Neural progenitor cell (in vitro differentiated cells): ENCODE results near the gene ATP8B4. TPM values are rescaled to one million over a fixed set of nuclear protein-coding genes. Genes with fewer than 3 reads are reported as not detected.

Experiments used
- DNase-seq: peaks from one replicate; pipeline ENCODE4 v3.0.0-alpha.2; 2016; ENCODE audit warnings: low spot score
- H2AFZ ChIP-seq: fragments of 200-600 bp; sonication (generic); replicated peaks from 2 replicates; pipeline ENCODE4 v1.6.1; 2016; ENCODE audit warnings: antibody characterized with exemption
- H3F3A ChIP-seq: fragments of 200-600 bp; sonication (generic); 2 replicates; pipeline ENCODE4 v1.6.1; 2016; ENCODE audit warnings: antibody characterized with exemption, low read depth
- H3K27ac ChIP-seq: fragments of 200-600 bp; sonication (generic); 2 replicates; pipeline ENCODE4 v1.5.1; 2016; ENCODE audit warnings: mild to moderate bottlenecking
- H3K27me3 ChIP-seq: fragments of 200-600 bp; sonication (generic); 2 replicates; pipeline ENCODE4 v1.6.1; 2016; ENCODE audit warnings: mild to moderate bottlenecking, moderate library complexity
- H3K36me3 ChIP-seq: fragments of 200-600 bp; sonication (generic); 2 replicates; pipeline ENCODE4 v1.5.1; 2016
- H3K4me1 ChIP-seq: fragments of 200-600 bp; sonication (generic); 2 replicates; pipeline ENCODE4 v1.6.1; 2016; ENCODE audit warnings: mixed run types
- H3K4me2 ChIP-seq: fragments of 200-600 bp; sonication (generic); 2 replicates; pipeline ENCODE4 v1.6.1; 2016
- H3K4me3 ChIP-seq: fragments of 200-600 bp; sonication (generic); 2 replicates; pipeline ENCODE4 v1.5.1; 2016
- H3K79me2 ChIP-seq: fragments of 200-600 bp; sonication (generic); 2 replicates; pipeline ENCODE4 v1.6.1; 2016; ENCODE audit warnings: low read depth
- H3K9ac ChIP-seq: fragments of 200-600 bp; sonication (generic); 2 replicates; pipeline ENCODE4 v1.6.1; 2016
- H3K9me3 ChIP-seq: fragments of 200-600 bp; sonication (generic); 2 replicates; pipeline ENCODE4 v1.5.1; 2016; ENCODE audit warnings: low read depth
- H4K20me1 ChIP-seq: fragments of 200-600 bp; sonication (generic); 2 replicates; pipeline ENCODE4 v1.6.1; 2016; ENCODE audit warnings: low read depth
- H3K27ac Mint-ChIP-seq: 3 replicates; pipeline ENCODE4 v1.8.0; 2021; ENCODE audit warnings: mixed read lengths
- H3K27me3 Mint-ChIP-seq: 2 replicates; pipeline ENCODE4 v1.8.0; 2022; ENCODE audit warnings: low read depth, mild to moderate bottlenecking, inconsistent platforms, moderate library complexity, mixed read lengths; ENCODE audit not compliant: insufficient read depth
- H3K36me3 Mint-ChIP-seq: 3 replicates; pipeline ENCODE4 v1.8.0; 2021; ENCODE audit warnings: mixed read lengths
- H3K4me1 Mint-ChIP-seq: 3 replicates; pipeline ENCODE4 v1.8.0; 2021; ENCODE audit warnings: mixed read lengths
- H3K4me3 Mint-ChIP-seq: 3 replicates; pipeline ENCODE4 v1.8.0; 2021; ENCODE audit warnings: mild to moderate bottlenecking, moderate library complexity, mixed read lengths
- H3K9me3 Mint-ChIP-seq: 3 replicates; pipeline ENCODE4 v1.8.0; 2020; ENCODE audit warnings: mixed read lengths
- EZH2 ChIP-seq: fragments of 200-600 bp; sonication (generic); IDR thresholded peaks from 2 replicates; pipeline ENCODE4 v1.6.1; 2017; ENCODE audit warnings: antibody characterized with exemption, mild to moderate bottlenecking, moderate library complexity
- EZH2phosphoT487 ChIP-seq: fragments of 200-600 bp; sonication (generic); IDR thresholded peaks from 2 replicates; pipeline ENCODE4 v1.6.1; 2017; ENCODE audit warnings: antibody characterized with exemption
- total RNA-seq: library from RNA; depleted of rRNA; stranded (reverse); fragments of >200 nt; gene quantifications from 2 replicates; pipeline ENCODE4 v1.2.3, GENCODE V29; 2015; ENCODE audit warnings: low replicate concordance
- TF ChIP-seq, protein P1 (sequence below): fragments of 200-600 bp; sonication (generic); IDR thresholded peaks from 2 replicates; pipeline ENCODE4 v1.5.1; 2017; ENCODE audit warnings: antibody characterized with exemption, mild to moderate bottlenecking

Gene ATP8B4
- total RNA-seq, 1 donor from 2014 or later = 2.7 TPM

DNA sequence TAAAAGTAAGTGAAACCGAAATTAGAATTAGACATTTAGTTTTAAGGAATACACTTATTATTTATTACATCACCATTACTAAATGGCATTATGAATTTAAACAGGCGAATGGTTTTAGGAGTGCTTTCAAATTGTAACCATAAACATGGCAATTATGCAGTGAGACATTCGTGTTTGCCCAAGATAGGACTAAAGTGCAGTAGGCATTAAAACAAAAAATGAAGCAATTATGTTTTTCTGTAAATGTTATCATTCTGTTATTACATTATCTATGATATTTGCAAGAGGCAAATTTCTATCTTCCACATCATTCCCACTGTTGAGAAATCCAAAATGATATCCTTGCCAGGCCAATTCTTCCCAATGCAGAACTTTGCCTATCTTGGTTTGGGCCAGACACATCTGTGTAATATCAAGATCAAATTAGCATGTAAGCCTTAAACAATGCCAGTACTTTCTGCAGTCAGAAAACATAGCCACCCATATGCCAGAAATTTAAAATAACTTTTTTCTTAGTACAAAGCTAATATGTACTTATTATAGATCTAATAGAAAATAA lies 156.9 kb downstream of the ATP8B4 start:
- Histone ChIP-seq H2AFZ (no peak overlapping the region), H3K36me3 (peaks cover 4% of the 10 kb centered on the region), H3K27me3 (no peaks in the 10 kb centered on the region), H3K9me3 (peaks cover 5% of the 10 kb centered on the region), H3K79me2 (no peaks in the 10 kb centered on the region), H4K20me1 (no peaks in the 10 kb centered on the region), H3F3A (no peaks in the 10 kb centered on the region), H3K4me3 (no peak overlapping the region), H3K9ac (no peak overlapping the region), H3K4me2 (no peak overlapping the region), H3K27ac (no peak overlapping the region), H3K4me1 (no peaks in the 10 kb centered on the region)
- no peaks in the 10 kb centered on the region for H3K36me3 Mint-ChIP-seq
- peaks cover 2% of the 10 kb centered on the region for H3K27me3 Mint-ChIP-seq
- TF ChIP-seq EZH2phosphoT487 (no peak), EZH2 (no peak)
- TF ChIP-seq, protein P1, sequence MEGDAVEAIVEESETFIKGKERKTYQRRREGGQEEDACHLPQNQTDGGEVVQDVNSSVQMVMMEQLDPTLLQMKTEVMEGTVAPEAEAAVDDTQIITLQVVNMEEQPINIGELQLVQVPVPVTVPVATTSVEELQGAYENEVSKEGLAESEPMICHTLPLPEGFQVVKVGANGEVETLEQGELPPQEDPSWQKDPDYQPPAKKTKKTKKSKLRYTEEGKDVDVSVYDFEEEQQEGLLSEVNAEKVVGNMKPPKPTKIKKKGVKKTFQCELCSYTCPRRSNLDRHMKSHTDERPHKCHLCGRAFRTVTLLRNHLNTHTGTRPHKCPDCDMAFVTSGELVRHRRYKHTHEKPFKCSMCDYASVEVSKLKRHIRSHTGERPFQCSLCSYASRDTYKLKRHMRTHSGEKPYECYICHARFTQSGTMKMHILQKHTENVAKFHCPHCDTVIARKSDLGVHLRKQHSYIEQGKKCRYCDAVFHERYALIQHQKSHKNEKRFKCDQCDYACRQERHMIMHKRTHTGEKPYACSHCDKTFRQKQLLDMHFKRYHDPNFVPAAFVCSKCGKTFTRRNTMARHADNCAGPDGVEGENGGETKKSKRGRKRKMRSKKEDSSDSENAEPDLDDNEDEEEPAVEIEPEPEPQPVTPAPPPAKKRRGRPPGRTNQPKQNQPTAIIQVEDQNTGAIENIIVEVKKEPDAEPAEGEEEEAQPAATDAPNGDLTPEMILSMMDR = no peak
- H3K4me3 Mint-ChIP-seq = no peak overlapping the region
- no peaks in the 10 kb centered on the region for H3K4me1 Mint-ChIP-seq
- DNase-seq = no peak
- H3K27ac Mint-ChIP-seq = no peak overlapping the region
- no peaks in the 10 kb centered on the region for H3K9me3 Mint-ChIP-seq

GRCh38 chr15:49953421-49953820 lies 165.6 kb downstream of the ATP8B4 start:
- Mint-ChIP-seq H3K9me3 (peaks cover 6% of the 10 kb centered on the region), H3K4me1 (no peaks in the 10 kb centered on the region), H3K27ac (no peak overlapping the region), H3K36me3 (no peaks in the 10 kb centered on the region), H3K4me3 (no peak overlapping the region), H3K27me3 (no peaks in the 10 kb centered on the region)
- Histone ChIP-seq H3K36me3 (no peaks in the 10 kb centered on the region), H3K27ac (no peak overlapping the region), H3K79me2 (no peaks in the 10 kb centered on the region), H3F3A (no peaks in the 10 kb centered on the region), H3K27me3 (no peaks in the 10 kb centered on the region), H3K4me3 (no peak overlapping the region), H3K4me1 (peaks cover 9% of the 10 kb centered on the region), H3K9ac (no peak overlapping the region), H2AFZ (peak overlapping the region; percentile 39), H4K20me1 (no peaks in the 10 kb centered on the region), H3K9me3 (no peaks in the 10 kb centered on the region), H3K4me2 (peak overlapping the region; percentile 13)
- TF ChIP-seq EZH2 = no peak
- TF ChIP-seq, protein P1 = no peak
- DNase-seq = peak; percentile 51

GRCh38 chr15:49946681-49947080 lies 172.4 kb downstream of the ATP8B4 start:
- Mint-ChIP-seq H3K4me3 (no peak overlapping the region), H3K4me1 (no peaks in the 10 kb centered on the region), H3K27me3 (peaks cover 2% of the 10 kb centered on the region), H3K9me3 (peaks cover 18% of the 10 kb centered on the region), H3K27ac (no peak overlapping the region), H3K36me3 (no peaks in the 10 kb centered on the region)
- Histone ChIP-seq H3K79me2 (no peaks in the 10 kb centered on the region), H3K9me3 (peaks cover 6% of the 10 kb centered on the region), H3K4me2 (no peak overlapping the region), H2AFZ (no peak overlapping the region), H3K27ac (no peak overlapping the region), H3K4me3 (no peak overlapping the region), H3K9ac (no peak overlapping the region), H3K27me3 (no peaks in the 10 kb centered on the region), H3K36me3 (no peaks in the 10 kb centered on the region), H4K20me1 (no peaks in the 10 kb centered on the region), H3F3A (no peaks in the 10 kb centered on the region), H3K4me1 (no peaks in the 10 kb centered on the region)
- DNase-seq = no peak
- TF ChIP-seq, protein P1 = no peak
- TF ChIP-seq EZH2phosphoT487 = no peak
- TF ChIP-seq EZH2 = no peak
